ENCODE measurements around the gene NXN.

- TF ChIP-seq POLR2AphosphoS5 (IDR thresholded peaks at IDR 0.05) = no peak
- TF ChIP-seq CTCF (IDR thresholded peaks at IDR 0.05) = no peak
- no peak for TF ChIP-seq POLR2A (IDR thresholded peaks at IDR 0.05)
These were observed 9.2 kb downstream of the NXN start for GRCh38 chr17:970364-970763.

All from gastroesophageal sphincter (tissue), 3 donors.